Neural progenitor cell (in vitro differentiated cells): Measurements from ENCODE around the gene C5AR2.

Experiments
- CTCF ChIP-seq: fragments of 200-600 bp; sonication (generic); IDR thresholded peaks from 2 replicates; pipeline ENCODE4 v1.5.1; 2017; ENCODE audit warnings: antibody characterized with exemption, mild to moderate bottlenecking
- EZH2 ChIP-seq: fragments of 200-600 bp; sonication (generic); IDR thresholded peaks from 2 replicates; pipeline ENCODE4 v1.6.1; 2017; ENCODE audit warnings: antibody characterized with exemption, mild to moderate bottlenecking, moderate library complexity

DNA sequence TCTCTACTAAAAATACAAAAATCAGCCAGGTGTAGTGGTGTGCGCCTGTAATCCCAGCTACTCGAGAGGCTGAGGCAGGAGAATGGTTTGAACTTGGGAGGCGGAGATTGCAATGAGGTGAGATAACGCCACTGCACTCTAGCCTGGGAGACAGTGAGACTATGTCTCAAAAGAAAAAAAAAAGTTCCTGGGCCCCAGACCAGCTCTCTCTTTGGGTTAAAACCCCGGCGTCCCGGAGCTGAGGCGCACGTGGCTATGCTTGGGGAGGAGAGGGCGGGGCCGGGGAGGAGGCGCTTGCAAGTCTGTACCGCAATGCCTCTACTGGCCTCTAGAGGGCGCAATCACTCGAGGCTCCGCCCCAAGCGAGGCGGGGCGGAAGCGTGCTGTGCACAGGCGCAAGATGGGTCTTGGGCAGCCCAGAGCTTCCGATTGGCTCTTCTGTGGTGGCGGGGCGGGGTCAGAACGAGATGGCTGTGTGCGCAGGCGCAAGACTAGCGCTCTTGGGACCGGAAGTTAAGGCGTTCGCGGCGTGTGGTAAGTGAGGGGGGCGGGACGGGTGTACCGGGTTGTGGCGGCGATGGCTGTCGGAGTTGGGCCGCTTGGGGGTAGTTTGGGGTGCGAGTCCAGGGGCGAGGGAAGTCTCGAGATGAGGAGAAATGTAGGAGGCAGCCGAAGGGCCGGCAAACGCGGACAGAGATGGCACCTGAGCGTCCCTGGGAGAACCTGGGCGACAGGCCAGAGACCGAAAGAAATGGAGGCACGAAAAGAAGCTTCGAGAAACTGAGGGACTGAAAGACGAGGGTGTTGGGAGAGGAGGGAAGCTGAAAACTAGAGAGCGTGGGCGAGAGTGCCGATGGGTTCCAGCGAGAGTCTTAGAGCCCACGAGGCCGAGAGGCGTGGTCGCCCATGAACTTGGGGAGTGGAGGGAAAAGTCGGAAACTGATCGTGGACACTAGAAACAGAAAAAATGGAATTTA, 17.1 kb downstream of the C5AR2 start, which contains the start of gene DHX34:
- TF ChIP-seq CTCF, result peak; percentile 97
- no peak for TF ChIP-seq EZH2
